Neuronal stem cell (in vitro differentiated cells): ENCODE measurements around the gene GORAB. TPM values are rescaled to one million over a fixed set of nuclear protein-coding genes. Genes with fewer than 3 reads are reported as not detected.

Source experiments
- DNase-seq: peaks from one replicate; pipeline ENCODE4 v3.0.0-alpha.2; 2013; ENCODE audit warnings: low spot score
- H2AFZ ChIP-seq: one replicate; pipeline ENCODE4 v1.6.1; 2013; ENCODE audit warnings: mild to moderate bottlenecking, low read length, inconsistent platforms
- H2AK5ac ChIP-seq: 2 replicates; pipeline ENCODE4 v1.6.1; 2013; ENCODE audit warnings: low read depth, mild to moderate bottlenecking, inconsistent platforms, low read length, moderate library complexity, mixed read lengths
- H2BK120ac ChIP-seq: 2 replicates; pipeline ENCODE4 v1.6.1; 2013; ENCODE audit warnings: low read depth, mild to moderate bottlenecking, inconsistent platforms, low read length, moderate library complexity, mixed read lengths
- H2BK12ac ChIP-seq: one replicate; pipeline ENCODE4 v1.6.1; 2013; ENCODE audit warnings: low read length, inconsistent platforms
- H2BK15ac ChIP-seq: 2 replicates; pipeline ENCODE4 v1.6.1; 2013; ENCODE audit warnings: mild to moderate bottlenecking, low read length, inconsistent platforms, mixed read lengths
- H2BK5ac ChIP-seq: one replicate; pipeline ENCODE4 v1.6.1; 2013; ENCODE audit warnings: inconsistent platforms, mild to moderate bottlenecking, low read length, moderate library complexity
- H3K14ac ChIP-seq: one replicate; pipeline ENCODE4 v1.6.1; 2013; ENCODE audit warnings: low read length, inconsistent platforms
- H3K18ac ChIP-seq: 2 replicates; pipeline ENCODE4 v1.6.1; 2013; ENCODE audit warnings: low read length, inconsistent platforms
- H3K23ac ChIP-seq: 2 replicates; pipeline ENCODE4 v1.6.1; 2013; ENCODE audit warnings: low read depth, mild to moderate bottlenecking, mixed read lengths, low read length, inconsistent platforms; ENCODE audit not compliant: poor library complexity
- H3K27ac ChIP-seq: replicated peaks from 3 replicates; pipeline ENCODE4 v1.5.1; 2013; ENCODE audit warnings: low read length, inconsistent platforms
- H3K27me3 ChIP-seq, 3 experiments: 2 replicates each; pipeline ENCODE4 v1.6.1; 2013; ENCODE audit warnings: low read length in 3 of 3, mild to moderate bottlenecking in 2 of 3, inconsistent platforms in 1 of 3, low read depth in 1 of 3, mixed read lengths in 1 of 3, moderate library complexity in 1 of 3; ENCODE audit not compliant: control insufficient read depth in 3 of 3, insufficient read depth in 3 of 3
- H3K36me3 ChIP-seq, 2 donors: replicated peaks in 1 of 2; 2 replicates each; pipeline ENCODE4 v1.6.1; 2013; ENCODE audit warnings: low read length in 2 of 2; ENCODE audit not compliant: control insufficient read depth in 2 of 2, insufficient read depth in 2 of 2
- H3K4ac ChIP-seq: 2 replicates; pipeline ENCODE4 v1.6.1; 2013; ENCODE audit warnings: inconsistent platforms, mild to moderate bottlenecking, low read length, moderate library complexity
- H3K4me1 ChIP-seq, 2 donors: 1 replicate in 1 of 2; 2 replicates in 1 of 2; pipeline ENCODE4 v1.6.1; 2013; ENCODE audit warnings: low read length in 2 of 2, low read depth in 1 of 2; ENCODE audit not compliant: control insufficient read depth in 2 of 2, insufficient read depth in 1 of 2
- H3K4me2 ChIP-seq: one replicate; pipeline ENCODE4 v1.6.1; 2013; ENCODE audit warnings: mild to moderate bottlenecking, low read length, inconsistent platforms; ENCODE audit not compliant: insufficient read depth, poor library complexity, severe bottlenecking
- H3K4me3 ChIP-seq, 2 donors: 2 replicates each; pipeline ENCODE4 v1.5.1; 2013; ENCODE audit warnings: low read length in 2 of 2, mild to moderate bottlenecking in 2 of 2, inconsistent platforms in 1 of 2, moderate library complexity in 1 of 2
- H3K79me1 ChIP-seq: one replicate; pipeline ENCODE4 v1.6.1; 2013; ENCODE audit warnings: low read depth, mild to moderate bottlenecking, inconsistent platforms, low read length, moderate library complexity
- H3K9ac ChIP-seq: one replicate; pipeline ENCODE4 v1.6.1; 2013; ENCODE audit warnings: mild to moderate bottlenecking, low read depth, low read length, inconsistent platforms; ENCODE audit not compliant: poor library complexity
- H3K9me3 ChIP-seq, 2 donors: replicated peaks in 1 of 2; 2 replicates each; pipeline versions ENCODE3 to v1.6.1; 2013; ENCODE audit warnings: low read length in 2 of 2, mild to moderate bottlenecking in 2 of 2, inconsistent platforms in 1 of 2, low read depth in 1 of 2, mixed read lengths in 1 of 2, moderate library complexity in 1 of 2; ENCODE audit not compliant: control insufficient read depth in 2 of 2, insufficient read depth in 1 of 2
- H4K8ac ChIP-seq: one replicate; pipeline ENCODE4 v1.6.1; 2013; ENCODE audit warnings: low read depth, mild to moderate bottlenecking, inconsistent platforms, low read length, moderate library complexity
- H4K91ac ChIP-seq: one replicate; pipeline ENCODE4 v1.6.1; 2013; ENCODE audit warnings: low read length, low read depth, mild to moderate bottlenecking, inconsistent platforms; ENCODE audit not compliant: poor library complexity
- WGBS, 2 donors: extraction: QIAGEN DNeasy Blood & Tissue Kit; methylation state at CpG; one replicate each; pipeline ENCODE4 v1.1.7; 2013; ENCODE audit warnings: missing lambda C conversion rate in 2 of 2, mixed read lengths in 1 of 2; ENCODE audit not compliant: insufficient read length in 2 of 2, insufficient replicate concordance in 1 of 2; ENCODE audit errors: extremely low coverage in 2 of 2; 5-methylcytosine and 5-hydroxymethylcytosine counted together
- polyA plus RNA-seq, 2 experiments: library from polyadenylated mRNA; stranded (reverse); fragments of 200-250 nt; gene quantifications; one replicate each; pipeline ENCODE4 v1.2.3, GENCODE V29; 2013

GORAB gene
- 9.8 TPM for polyA plus RNA-seq (2013, experiment 1 of 2)
- polyA plus RNA-seq (2013, experiment 2 of 2) = 10.5 TPM

GRCh38 chr1:170531758-170532657 is at the start of gene GORAB:
GORAB (plus strand) TSS chr1:170532166; CDS start chr1:170532224, 58 bp downstream.
- peak within 1 kb of the TSS; percentile 66 for H3K27ac ChIP-seq
- H2BK120ac ChIP-seq = no peak within 1 kb of the TSS
- H3K4me1 ChIP-seq = peaks cover 2 to 4% of the 10 kb centered on the region in 2 donors
- peak within 1 kb of the TSS; percentile 97 for H2AFZ ChIP-seq
- peak; percentile 81 for DNase-seq
- H4K91ac ChIP-seq = no peak within 1 kb of the TSS
- no CpG with 5 or more reads among the region's 36 CpGs for WGBS, 2 donors
- H3K4ac ChIP-seq = no peak within 1 kb of the TSS
- H3K9ac ChIP-seq = peak within 1 kb of the TSS; percentile 80
- peaks cover 0 to 18% of the 10 kb centered on the region in 2 donors for H3K36me3 ChIP-seq
- H3K79me1 ChIP-seq = no peaks in the 10 kb centered on the region
- H3K4me2 ChIP-seq = peak within 1 kb of the TSS; percentile 50
- peak within 1 kb of the TSS; percentile 93 for H3K18ac ChIP-seq
- no peak within 1 kb of the TSS for H2BK15ac ChIP-seq
- no peak within 1 kb of the TSS for H2AK5ac ChIP-seq
- H3K4me3 ChIP-seq = peak within 1 kb of the TSS; percentile 83 to 89
- no peak within 1 kb of the TSS for H3K14ac ChIP-seq
- no peaks in the 10 kb centered on the region for H3K27me3 ChIP-seq
- no peak within 1 kb of the TSS for H2BK5ac ChIP-seq
- H2BK12ac ChIP-seq = no peak within 1 kb of the TSS
- H3K23ac ChIP-seq = peak within 1 kb of the TSS; percentile 69
- no peak within 1 kb of the TSS for H4K8ac ChIP-seq
- peaks cover 0 to 6% of the 10 kb centered on the region in 2 donors for H3K9me3 ChIP-seq

- H2BK15ac ChIP-seq = no peak overlapping the region
- no peaks in the 10 kb centered on the region for H3K4me1 ChIP-seq
- H4K91ac ChIP-seq = no peak overlapping the region
- H2BK12ac ChIP-seq = no peak overlapping the region
- H3K9ac ChIP-seq = no peak overlapping the region
- no peak overlapping the region for H2BK120ac ChIP-seq
- no peak overlapping the region for H3K14ac ChIP-seq
- H3K9me3 ChIP-seq = no peaks in the 10 kb centered on the region
- no peak overlapping the region for H3K4ac ChIP-seq
- no peak for DNase-seq
- no peaks in the 10 kb centered on the region for H3K36me3 ChIP-seq
- no peak overlapping the region for H3K23ac ChIP-seq
- no peak overlapping the region for H2BK5ac ChIP-seq
- no peak overlapping the region for H3K18ac ChIP-seq
- H2AK5ac ChIP-seq = no peak overlapping the region
- WGBS, 2 donors = no CpG with 5 or more reads among the region's 5 CpGs
- no peak overlapping the region for H2AFZ ChIP-seq
- H4K8ac ChIP-seq = no peak overlapping the region
- no peak overlapping the region for H3K27ac ChIP-seq
- no peaks in the 10 kb centered on the region for H3K27me3 ChIP-seq
- H3K4me2 ChIP-seq = no peak overlapping the region
- H3K4me3 ChIP-seq = no peak overlapping the region
- H3K79me1 ChIP-seq = no peaks in the 10 kb centered on the region
These were observed 48.9 kb upstream of the GORAB start for GRCh38 chr1:170483051-170483450.

- Histone ChIP-seq H3K4me1 (no peaks in the 10 kb centered on the region), H3K23ac (no peak overlapping the region), H3K9ac (no peak overlapping the region), H3K18ac (no peak overlapping the region), H3K79me1 (no peaks in the 10 kb centered on the region), H3K36me3 (no peaks in the 10 kb centered on the region), H2BK15ac (no peak overlapping the region), H3K4ac (no peak overlapping the region), H4K91ac (no peak overlapping the region), H3K4me2 (no peak overlapping the region), H3K9me3 (peaks cover 0 to 2% of the 10 kb centered on the region in 2 donors), H2BK5ac (no peak overlapping the region), H3K27me3 (no peaks in the 10 kb centered on the region), H2AFZ (no peak overlapping the region), H4K8ac (no peak overlapping the region), H2BK120ac (no peak overlapping the region), H3K4me3 (no peak overlapping the region), H3K27ac (no peak overlapping the region), H3K14ac (no peak overlapping the region), H2BK12ac (no peak overlapping the region), H2AK5ac (no peak overlapping the region)
- DNase-seq = no peak
These were observed 44.5 kb upstream of the GORAB start for GRCh38 chr1:170487503-170487902.

GRCh38 chr1:170491291-170491690 is 40.7 kb upstream of the GORAB start:
- H3K18ac ChIP-seq = no peak overlapping the region
- no peak overlapping the region for H3K27ac ChIP-seq
- no peak overlapping the region for H2AFZ ChIP-seq
- peaks cover 0 to 2% of the 10 kb centered on the region in 2 donors for H3K9me3 ChIP-seq
- H3K4me2 ChIP-seq = no peak overlapping the region
- H3K4me3 ChIP-seq = no peak overlapping the region
- H3K79me1 ChIP-seq = no peaks in the 10 kb centered on the region
- no peak overlapping the region for H3K14ac ChIP-seq
- WGBS, 2 donors = no CpG with 5 or more reads among the region's 2 CpGs
- H2AK5ac ChIP-seq = no peak overlapping the region
- DNase-seq = no peak
- no peak overlapping the region for H3K23ac ChIP-seq
- no peak overlapping the region for H4K91ac ChIP-seq
- no peaks in the 10 kb centered on the region for H3K36me3 ChIP-seq
- H4K8ac ChIP-seq = no peak overlapping the region
- H3K4ac ChIP-seq = no peak overlapping the region
- no peaks in the 10 kb centered on the region for H3K27me3 ChIP-seq
- H3K4me1 ChIP-seq = no peaks in the 10 kb centered on the region
- H3K9ac ChIP-seq = no peak overlapping the region
- no peak overlapping the region for H2BK120ac ChIP-seq
- H2BK5ac ChIP-seq = no peak overlapping the region
- no peak overlapping the region for H2BK15ac ChIP-seq
- H2BK12ac ChIP-seq = no peak overlapping the region
